ENCODE data around the gene NFAM1. TPM values are rescaled to one million over a fixed set of nuclear protein-coding genes. Genes with fewer than 3 reads are reported as not detected.

Gene NFAM1
- total and polyA plus RNA-seq, 2 of the 4 experiments (the other 2 are of a cell fraction): not detected

DNA sequence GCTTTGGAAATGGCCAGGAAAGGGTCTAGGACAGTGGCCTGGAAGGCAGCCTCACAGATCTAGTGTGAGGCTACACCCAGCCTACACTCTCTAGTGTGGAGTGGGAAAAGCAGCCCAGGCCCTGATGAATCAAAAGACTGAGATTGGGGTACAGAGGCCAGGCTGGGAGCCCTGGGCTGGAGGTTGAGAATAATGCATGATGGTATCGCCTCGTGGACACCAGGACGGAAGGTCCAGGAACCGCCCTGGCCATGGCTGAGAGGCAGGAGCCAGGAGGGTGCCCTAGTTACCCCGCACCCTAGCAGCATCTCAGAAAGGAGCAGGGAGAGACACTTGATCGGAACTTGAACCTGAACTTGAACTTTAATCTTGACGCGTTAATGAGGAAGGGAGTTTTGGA lies 40.5 kb upstream of the NFAM1 start:
- Histone ChIP-seq H4K8ac (ENCODE audit: low read depth in 2 of 2, low read length in 2 of 2) (no peak overlapping the region), H2BK20ac (ENCODE audit: low read depth, low read length) (no peak overlapping the region), H3K9me3 (ENCODE audit: control insufficient read depth, insufficient read depth, low read length) (no peaks in the 10 kb centered on the region), H3K4me3 (ENCODE audit: insufficient read depth, low read depth, low read length) (no peak overlapping the region), H3K9ac (ENCODE audit: low read depth, low read length) (no peak overlapping the region), H3K27ac (ENCODE audit: insufficient read depth, low read length) (no peak overlapping the region), H4K91ac (ENCODE audit: insufficient read depth, low read depth, low read length) (no peak overlapping the region), H3K36me3 (ENCODE audit: control insufficient read depth, insufficient read depth, low read length) (no peaks in the 10 kb centered on the region), H3K14ac (replicated peaks; ENCODE audit: low read depth, low read length) (no peak overlapping the region), H3K4ac (ENCODE audit: low read depth, low read length) (no peak overlapping the region), H3K4me1 (ENCODE audit: control insufficient read depth, insufficient read depth, low read length) (no peaks in the 10 kb centered on the region), H3K18ac (ENCODE audit: low read depth, low read length) (no peak overlapping the region), H3K9me1 (ENCODE audit: insufficient read depth, low read length) (no peaks in the 10 kb centered on the region), H3K4me2 (ENCODE audit: low read depth, low read length) (no peak overlapping the region), H3K79me1 (ENCODE audit: low read depth in 1 of 2, low read length in 2 of 2) (no peaks in the 10 kb centered on the region), H3K56ac (ENCODE audit: extremely low read depth, insufficient read depth, low read length) (no peak overlapping the region), H4K5ac (ENCODE audit: low read depth, low read length) (no peak overlapping the region), H4K20me1 (ENCODE audit: insufficient read depth, low read length) (no peaks in the 10 kb centered on the region), H2AFZ (replicated peaks; ENCODE audit: low read length, poor library complexity) (peak overlapping the region; percentile 29), H3K23ac (ENCODE audit: low read depth, low read length) (no peak overlapping the region), H2BK120ac (ENCODE audit: low read depth, low read length) (no peak overlapping the region), H2AK9ac (replicated peaks; ENCODE audit: low read depth, low read length, poor library complexity) (no peak overlapping the region), H2BK5ac (ENCODE audit: low read depth, low read length, poor library complexity, severe bottlenecking) (no peak overlapping the region), H3K27me3 (ENCODE audit: control insufficient read depth, insufficient read depth, low read length) (peaks cover 25% of the 10 kb centered on the region), H2BK15ac (ENCODE audit: low read depth, low read length) (no peak overlapping the region), H2AK5ac (ENCODE audit: low read depth, low read length) (no peak overlapping the region)
- WGBS, 2 experiments (ENCODE audit: extremely low coverage in 2 of 2, insufficient read length in 1 of 2): 81% methylated on average over 8 of the region's 8 CpGs; no CpG with 5 or more reads in 1 of the 2 experiments
- CTCF ChIA-PET: interaction anchor here (0.8 to 1.1 kb wide), 3 partner anchors 9 to 354 kb away, joined by 3 to 4 read pairs (median 3); no protein-coding TSS in a partner anchor
- no peak for ATAC-seq (ENCODE audit: low read depth)
- intact Hi-C loops (cut with micrococcal nuclease): loop anchor here (2.0 to 10.0 kb wide), 2 partner anchors 378 to 506 kb away; partner anchors contain the start of gene NDUFA6
- BruUV-seq (replicated peaks): no TSS peak
- TF ChIP-seq, protein P1, sequence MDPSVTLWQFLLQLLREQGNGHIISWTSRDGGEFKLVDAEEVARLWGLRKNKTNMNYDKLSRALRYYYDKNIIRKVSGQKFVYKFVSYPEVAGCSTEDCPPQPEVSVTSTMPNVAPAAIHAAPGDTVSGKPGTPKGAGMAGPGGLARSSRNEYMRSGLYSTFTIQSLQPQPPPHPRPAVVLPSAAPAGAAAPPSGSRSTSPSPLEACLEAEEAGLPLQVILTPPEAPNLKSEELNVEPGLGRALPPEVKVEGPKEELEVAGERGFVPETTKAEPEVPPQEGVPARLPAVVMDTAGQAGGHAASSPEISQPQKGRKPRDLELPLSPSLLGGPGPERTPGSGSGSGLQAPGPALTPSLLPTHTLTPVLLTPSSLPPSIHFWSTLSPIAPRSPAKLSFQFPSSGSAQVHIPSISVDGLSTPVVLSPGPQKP (IDR thresholded peaks at IDR 0.05; ENCODE audit: borderline replicate concordance, low read depth, low read length): no peak
- TF ChIP-seq FOS (IDR thresholded peaks at IDR 0.05; ENCODE audit: low read depth, low read length) (no peak), RFX5 (IDR thresholded peaks at IDR 0.05; ENCODE audit: low read depth, low read length) (no peak), MAFK (IDR thresholded peaks at IDR 0.05; ENCODE audit: low read depth, low read length) (no peak), NFE2L2 (IDR thresholded peaks at IDR 0.05; ENCODE audit: low read depth, low read length) (no peak), MAZ (IDR thresholded peaks at IDR 0.05; ENCODE audit: borderline replicate concordance, low read depth, low read length) (no peak), MXI1 (IDR thresholded peaks at IDR 0.05; ENCODE audit: borderline replicate concordance, low read depth, low read length) (no peak), SMC3 (IDR thresholded peaks at IDR 0.05; ENCODE audit: low read depth, low read length) (no peak), POLR2A (IDR thresholded peaks at IDR 0.05; ENCODE audit: low read depth, low read length) (no peak), RCOR1 (IDR thresholded peaks at IDR 0.05; ENCODE audit: insufficient replicate concordance, low read length) (no peak), RAD21 (IDR thresholded peaks at IDR 0.05; ENCODE audit: low read length) (no peak), CHD1 (IDR thresholded peaks at IDR 0.05; ENCODE audit: low read depth, low read length) (no peak), BHLHE40 (IDR thresholded peaks at IDR 0.05; ENCODE audit: low read depth, low read length) (no peak), CEBPB (IDR thresholded peaks at IDR 0.05; ENCODE audit: low read depth, low read length) (no peak)
- TF ChIP-seq, protein P2, sequence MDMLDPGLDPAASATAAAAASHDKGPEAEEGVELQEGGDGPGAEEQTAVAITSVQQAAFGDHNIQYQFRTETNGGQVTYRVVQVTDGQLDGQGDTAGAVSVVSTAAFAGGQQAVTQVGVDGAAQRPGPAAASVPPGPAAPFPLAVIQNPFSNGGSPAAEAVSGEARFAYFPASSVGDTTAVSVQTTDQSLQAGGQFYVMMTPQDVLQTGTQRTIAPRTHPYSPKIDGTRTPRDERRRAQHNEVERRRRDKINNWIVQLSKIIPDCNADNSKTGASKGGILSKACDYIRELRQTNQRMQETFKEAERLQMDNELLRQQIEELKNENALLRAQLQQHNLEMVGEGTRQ (IDR thresholded peaks at IDR 0.05; ENCODE audit: low read depth, low read length): no peak
- TF ChIP-seq, protein P3, sequence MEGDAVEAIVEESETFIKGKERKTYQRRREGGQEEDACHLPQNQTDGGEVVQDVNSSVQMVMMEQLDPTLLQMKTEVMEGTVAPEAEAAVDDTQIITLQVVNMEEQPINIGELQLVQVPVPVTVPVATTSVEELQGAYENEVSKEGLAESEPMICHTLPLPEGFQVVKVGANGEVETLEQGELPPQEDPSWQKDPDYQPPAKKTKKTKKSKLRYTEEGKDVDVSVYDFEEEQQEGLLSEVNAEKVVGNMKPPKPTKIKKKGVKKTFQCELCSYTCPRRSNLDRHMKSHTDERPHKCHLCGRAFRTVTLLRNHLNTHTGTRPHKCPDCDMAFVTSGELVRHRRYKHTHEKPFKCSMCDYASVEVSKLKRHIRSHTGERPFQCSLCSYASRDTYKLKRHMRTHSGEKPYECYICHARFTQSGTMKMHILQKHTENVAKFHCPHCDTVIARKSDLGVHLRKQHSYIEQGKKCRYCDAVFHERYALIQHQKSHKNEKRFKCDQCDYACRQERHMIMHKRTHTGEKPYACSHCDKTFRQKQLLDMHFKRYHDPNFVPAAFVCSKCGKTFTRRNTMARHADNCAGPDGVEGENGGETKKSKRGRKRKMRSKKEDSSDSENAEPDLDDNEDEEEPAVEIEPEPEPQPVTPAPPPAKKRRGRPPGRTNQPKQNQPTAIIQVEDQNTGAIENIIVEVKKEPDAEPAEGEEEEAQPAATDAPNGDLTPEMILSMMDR (conservative IDR thresholded peaks at IDR 0.05; ENCODE audit: low read depth, low read length): no peak
- POLR2A ChIA-PET (ENCODE audit: unreplicated experiment): no interaction called here
- no peak for DNase-seq
- in situ Hi-C loops (cut with MboI; ENCODE audit: low sequenced_read_pairs): no loop called here
- dilution Hi-C loops (cut with HindIII; ENCODE audit: low sequenced_read_pairs, unreplicated experiment): no loop called here

All from IMR-90 (cell line).